ENCODE measurements around the gene RNASE9. TPM values are rescaled to one million over a fixed set of nuclear protein-coding genes. Genes with fewer than 3 reads are reported as not detected.

Gene RNASE9
- polyA plus RNA-seq, 3 donors = not detected

- DNase-seq = no peak
- H3K36me3 Mint-ChIP-seq = no peaks in the 10 kb centered on the region
- Histone ChIP-seq H3K36me3 (replicated peaks in 1 of 2; ENCODE audit: control insufficient read depth in 1 of 2, insufficient read depth in 2 of 2, low read length in 2 of 2) (no peaks in the 10 kb centered on the region), H3K9me3 (replicated peaks in 1 of 2; ENCODE audit: control insufficient read depth in 1 of 2, insufficient read depth in 1 of 2, low read length in 2 of 2) (no peaks in the 10 kb centered on the region), H3K79me2 (ENCODE audit: insufficient read depth, low read length) (no peaks in the 10 kb centered on the region), H3K4me2 (replicated peaks; ENCODE audit: extremely low read depth, low read length, poor library complexity, severe bottlenecking) (no peak overlapping the region), H3K4me3 (replicated peaks in 1 of 3; ENCODE audit: low read depth in 2 of 3, low read length in 3 of 3) (no peak overlapping the region), H3K9ac (ENCODE audit: insufficient read depth, low read length, poor library complexity, severe bottlenecking) (no peak overlapping the region), H3K27ac (ENCODE audit: low read depth in 1 of 2, low read length in 2 of 2) (no peak overlapping the region), H3K4me1 (ENCODE audit: control insufficient read depth in 1 of 2, insufficient read depth in 2 of 2, low read length in 2 of 2) (peaks cover 2 to 7% of the 10 kb centered on the region in 2 donors), H2AFZ (ENCODE audit: insufficient read depth, low read depth, low read length, poor library complexity, severe bottlenecking) (no peak overlapping the region), H3K27me3 (ENCODE audit: control insufficient read depth in 2 of 2, insufficient read depth in 2 of 2, low read length in 2 of 2) (no peaks in the 10 kb centered on the region), H4K20me1 (ENCODE audit: insufficient read depth, low read length) (no peaks in the 10 kb centered on the region)
- intact Hi-C loops (cut with micrococcal nuclease) = no loop called here
- no peak overlapping the region for H3K27ac Mint-ChIP-seq
- peaks cover 10% of the 10 kb centered on the region for H3K4me1 Mint-ChIP-seq
- no peak for TF ChIP-seq CTCF (IDR thresholded peaks at IDR 0.05)
- no CpG with 5 or more reads among the region's 2 CpGs for WGBS (ENCODE audit: insufficient coverage)
- no peaks in the 10 kb centered on the region for H3K9me3 Mint-ChIP-seq
- no peak overlapping the region for H3K4me3 Mint-ChIP-seq
- peaks cover 0 to 3% (median 2%) of the 10 kb centered on the region in 3 donors for H3K27me3 Mint-ChIP-seq (ENCODE audit: low read depth in 3 of 3)
These were observed 9.9 kb downstream of the RNASE9 start for GRCh38 chr14:20550926-20551325.

- Histone ChIP-seq H3K79me2 (ENCODE audit: insufficient read depth, low read length) (no peaks in the 10 kb centered on the region), H3K27me3 (ENCODE audit: control insufficient read depth in 2 of 2, insufficient read depth in 2 of 2, low read length in 2 of 2) (no peaks in the 10 kb centered on the region), H3K9ac (ENCODE audit: insufficient read depth, low read length, poor library complexity, severe bottlenecking) (no peak overlapping the region), H2AFZ (ENCODE audit: insufficient read depth, low read depth, low read length, poor library complexity, severe bottlenecking) (no peak overlapping the region), H3K4me3 (replicated peaks in 1 of 3; ENCODE audit: low read depth in 2 of 3, low read length in 3 of 3) (no peak overlapping the region), H3K4me2 (replicated peaks; ENCODE audit: extremely low read depth, low read length, poor library complexity, severe bottlenecking) (no peak overlapping the region), H3K4me1 (ENCODE audit: control insufficient read depth in 1 of 2, insufficient read depth in 2 of 2, low read length in 2 of 2) (peaks cover 0 to 5% of the 10 kb centered on the region in 2 donors), H4K20me1 (ENCODE audit: insufficient read depth, low read length) (no peaks in the 10 kb centered on the region), H3K9me3 (replicated peaks in 1 of 2; ENCODE audit: control insufficient read depth in 1 of 2, insufficient read depth in 1 of 2, low read length in 2 of 2) (no peaks in the 10 kb centered on the region), H3K36me3 (replicated peaks in 1 of 2; ENCODE audit: control insufficient read depth in 1 of 2, insufficient read depth in 2 of 2, low read length in 2 of 2) (no peaks in the 10 kb centered on the region), H3K27ac (ENCODE audit: low read depth in 1 of 2, low read length in 2 of 2) (no peak overlapping the region)
- Mint-ChIP-seq H3K27me3 (ENCODE audit: low read depth in 3 of 3) (peaks cover 2 to 3% (median 2%) of the 10 kb centered on the region in 3 donors), H3K4me3 (no peak overlapping the region), H3K27ac (no peak overlapping the region), H3K4me1 (peaks cover 4% of the 10 kb centered on the region), H3K36me3 (no peaks in the 10 kb centered on the region), H3K9me3 (peaks cover 0 to 2% (median 0%) of the 10 kb centered on the region in 7 donors)
- intact Hi-C loops (cut with micrococcal nuclease) = no loop called here
- no peak for DNase-seq
- TF ChIP-seq CTCF (IDR thresholded peaks at IDR 0.05) = no peak
- 98% methylated on average over 5 of the region's 10 CpGs for WGBS (ENCODE audit: insufficient coverage)
These were observed 12.3 kb downstream of the RNASE9 start for GRCh38 chr14:20548414-20549158.
